22Rv1 (cell line): ENCODE results near the gene MLST8.
"Not testable (repeated sequence)": the region's sequence is repeated elsewhere in the genome, so short reads cannot be mapped to it uniquely, and the experiment has no call there.

Experiments used
- H3K27ac ChIP-seq: fragments of 450-650 bp; 2 replicates; pipeline ENCODE4 v1.5.1; 2017
- CTCF ChIP-seq: fragments of 450-650 bp; IDR thresholded peaks from 2 replicates; pipeline ENCODE4 v1.5.1; 2017; ENCODE audit warnings: mild to moderate bottlenecking
- ZFX ChIP-seq: fragments of 450-650 bp; IDR thresholded peaks from 2 replicates; pipeline ENCODE4 v1.6.1; 2017; ENCODE audit warnings: antibody characterized with exemption, borderline replicate concordance

MLST8 gene

DNA sequence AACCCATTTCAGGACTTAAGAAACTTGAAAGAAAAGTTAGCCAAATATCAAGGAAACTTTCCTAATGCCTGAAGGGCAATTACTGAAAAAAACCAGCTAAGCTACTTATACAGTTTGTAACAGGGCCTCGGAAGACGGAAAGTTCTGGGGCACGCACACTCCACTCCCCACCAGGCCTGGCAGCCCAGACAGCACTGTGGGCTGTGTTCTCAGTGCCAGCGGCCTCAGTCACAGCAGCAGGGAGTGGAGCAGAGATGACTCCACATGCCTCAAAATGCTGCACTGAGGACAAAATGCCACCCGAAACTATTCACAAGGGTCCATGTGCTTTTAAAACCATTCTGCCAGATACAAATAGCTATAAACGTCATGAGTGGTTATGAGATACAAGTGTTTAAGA, 52.5 kb downstream of the MLST8 start:
- H3K27ac ChIP-seq, result no peak overlapping the region
- TF ChIP-seq ZFX, result no peak
- TF ChIP-seq CTCF, result no peak

GRCh38 chr16:2258530-2258929, 53.3 kb downstream of the MLST8 start:
- H3K27ac ChIP-seq, result not testable (repeated sequence)
